Measurements from ENCODE around the gene HOXA5.

The HOXA5 gene

DNA sequence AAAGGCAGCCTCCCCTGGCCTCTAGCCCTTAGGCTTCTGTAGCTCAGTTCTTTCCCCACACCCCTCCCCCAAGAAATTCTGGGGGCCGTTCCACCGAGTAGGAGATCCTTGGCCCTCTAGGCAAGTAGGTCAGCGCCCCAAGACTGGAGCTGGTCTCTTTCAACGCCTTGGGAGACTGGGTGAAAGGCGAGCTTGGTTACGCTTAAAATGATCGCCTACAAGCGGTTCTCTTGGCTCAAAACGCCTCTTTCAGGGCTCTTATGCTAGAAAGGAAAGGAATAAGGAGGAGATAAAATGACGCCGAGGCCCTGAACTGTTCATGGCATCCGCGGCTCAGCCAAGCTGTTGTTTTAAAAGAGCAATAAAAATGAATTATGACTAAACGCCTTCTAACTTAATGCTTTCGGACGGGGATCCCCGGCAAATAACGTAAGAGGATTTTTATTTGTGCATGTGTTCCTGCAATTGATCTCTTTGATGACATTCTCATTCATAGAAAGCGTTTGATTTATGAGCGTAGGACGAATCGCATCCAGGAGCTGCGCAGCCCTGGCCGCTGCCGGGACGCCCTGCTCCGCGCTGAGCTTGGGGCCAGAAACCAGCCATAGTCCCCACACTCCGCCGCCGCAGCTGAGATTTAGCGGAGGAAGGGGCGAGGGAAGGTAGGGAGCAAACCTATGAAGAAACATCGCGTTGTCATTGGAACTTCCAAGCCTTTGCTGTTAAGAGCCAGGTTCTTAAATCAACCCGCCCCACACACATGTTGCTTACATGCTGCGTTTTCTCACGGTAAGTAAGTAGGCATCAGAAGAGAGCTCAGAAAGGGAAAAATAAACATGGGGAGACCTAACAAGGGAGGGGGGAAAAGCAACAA lies 44.7 kb downstream of the HOXA5 start (continued):
- TF ChIP-seq, protein P1, sequence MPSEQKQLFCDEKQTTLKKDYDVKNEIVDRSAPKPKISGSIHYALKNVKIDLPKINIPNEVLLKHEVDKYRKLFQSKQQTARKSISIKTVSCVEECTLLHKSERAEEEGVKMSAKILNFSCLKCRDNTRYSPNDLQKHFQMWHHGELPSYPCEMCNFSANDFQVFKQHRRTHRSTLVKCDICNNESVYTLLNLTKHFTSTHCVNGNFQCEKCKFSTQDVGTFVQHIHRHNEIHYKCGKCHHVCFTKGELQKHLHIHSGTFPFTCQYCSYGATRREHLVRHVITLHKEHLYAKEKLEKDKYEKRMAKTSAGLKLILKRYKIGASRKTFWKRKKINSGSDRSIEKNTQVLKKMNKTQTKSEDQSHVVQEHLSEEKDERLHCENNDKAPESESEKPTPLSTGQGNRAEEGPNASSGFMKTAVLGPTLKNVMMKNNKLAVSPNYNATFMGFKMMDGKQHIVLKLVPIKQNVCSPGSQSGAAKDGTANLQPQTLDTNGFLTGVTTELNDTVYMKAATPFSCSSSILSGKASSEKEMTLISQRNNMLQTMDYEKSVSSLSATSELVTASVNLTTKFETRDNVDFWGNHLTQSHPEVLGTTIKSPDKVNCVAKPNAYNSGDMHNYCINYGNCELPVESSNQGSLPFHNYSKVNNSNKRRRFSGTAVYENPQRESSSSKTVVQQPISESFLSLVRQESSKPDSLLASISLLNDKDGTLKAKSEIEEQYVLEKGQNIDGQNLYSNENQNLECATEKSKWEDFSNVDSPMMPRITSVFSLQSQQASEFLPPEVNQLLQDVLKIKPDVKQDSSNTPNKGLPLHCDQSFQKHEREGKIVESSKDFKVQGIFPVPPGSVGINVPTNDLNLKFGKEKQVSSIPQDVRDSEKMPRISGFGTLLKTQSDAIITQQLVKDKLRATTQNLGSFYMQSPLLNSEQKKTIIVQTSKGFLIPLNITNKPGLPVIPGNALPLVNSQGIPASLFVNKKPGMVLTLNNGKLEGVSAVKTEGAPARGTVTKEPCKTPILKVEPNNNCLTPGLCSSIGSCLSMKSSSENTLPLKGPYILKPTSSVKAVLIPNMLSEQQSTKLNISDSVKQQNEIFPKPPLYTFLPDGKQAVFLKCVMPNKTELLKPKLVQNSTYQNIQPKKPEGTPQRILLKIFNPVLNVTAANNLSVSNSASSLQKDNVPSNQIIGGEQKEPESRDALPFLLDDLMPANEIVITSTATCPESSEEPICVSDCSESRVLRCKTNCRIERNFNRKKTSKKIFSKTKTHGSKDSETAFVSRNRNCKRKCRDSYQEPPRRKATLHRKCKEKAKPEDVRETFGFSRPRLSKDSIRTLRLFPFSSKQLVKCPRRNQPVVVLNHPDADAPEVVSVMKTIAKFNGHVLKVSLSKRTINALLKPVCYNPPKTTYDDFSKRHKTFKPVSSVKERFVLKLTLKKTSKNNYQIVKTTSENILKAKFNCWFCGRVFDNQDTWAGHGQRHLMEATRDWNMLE (tag by site-specific recombination; conservative IDR thresholded peaks at IDR 0.05; ENCODE audit: low read depth), result 0 out of 2 replicates have a peak, but pooled peaks have one; percentile 14
- TF ChIP-seq, protein P2, sequence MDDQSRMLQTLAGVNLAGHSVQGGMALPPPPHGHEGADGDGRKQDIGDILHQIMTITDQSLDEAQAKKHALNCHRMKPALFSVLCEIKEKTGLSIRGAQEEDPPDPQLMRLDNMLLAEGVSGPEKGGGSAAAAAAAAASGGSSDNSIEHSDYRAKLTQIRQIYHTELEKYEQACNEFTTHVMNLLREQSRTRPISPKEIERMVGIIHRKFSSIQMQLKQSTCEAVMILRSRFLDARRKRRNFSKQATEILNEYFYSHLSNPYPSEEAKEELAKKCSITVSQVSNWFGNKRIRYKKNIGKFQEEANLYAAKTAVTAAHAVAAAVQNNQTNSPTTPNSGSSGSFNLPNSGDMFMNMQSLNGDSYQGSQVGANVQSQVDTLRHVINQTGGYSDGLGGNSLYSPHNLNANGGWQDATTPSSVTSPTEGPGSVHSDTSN (CRISPR knock-in tag; IDR thresholded peaks at IDR 0.05), result no peak
- TF ChIP-seq ZEB2 (tag by site-specific recombination; IDR thresholded peaks at IDR 0.05) (peak; percentile 92), ZNF830 (tag by site-specific recombination; IDR thresholded peaks at IDR 0.05; ENCODE audit: low read depth) (no peak), YY2 (tag by site-specific recombination; IDR thresholded peaks at IDR 0.05) (no peak), HOXD13 (CRISPR knock-in tag; IDR thresholded peaks at IDR 0.05; ENCODE audit: borderline replicate concordance) (no peak), ZNF19 (tag by site-specific recombination; IDR thresholded peaks at IDR 0.05; ENCODE audit: low read depth) (no peak), MZF1 (tag by site-specific recombination; IDR thresholded peaks at IDR 0.05; ENCODE audit: borderline replicate concordance) (peak; percentile 82), ZNF514 (tag by site-specific recombination; IDR thresholded peaks at IDR 0.05) (no peak), ZNF629 (tag by site-specific recombination; IDR thresholded peaks at IDR 0.05) (peak; percentile 92), ZNF335 (tag by site-specific recombination; conservative IDR thresholded peaks at IDR 0.05) (peak; percentile 89), ZNF560 (tag by site-specific recombination; IDR thresholded peaks at IDR 0.05; ENCODE audit: borderline replicate concordance) (no peak), ZNF132 (tag by site-specific recombination; IDR thresholded peaks at IDR 0.05; ENCODE audit: borderline replicate concordance) (no peak), ZNF792 (tag by site-specific recombination; IDR thresholded peaks at IDR 0.05) (no peak), ZNF426 (tag by site-specific recombination; IDR thresholded peaks at IDR 0.05) (no peak), ZBTB20 (tag by site-specific recombination; IDR thresholded peaks at IDR 0.05) (peak; percentile 70), ZNF585B (tag by site-specific recombination; IDR thresholded peaks at IDR 0.05) (no peak), ZNF510 (tag by site-specific recombination; IDR thresholded peaks at IDR 0.05; ENCODE audit: insufficient replicate concordance) (no peak), ZBTB7A (tag by site-specific recombination; IDR thresholded peaks at IDR 0.05; ENCODE audit: low read depth) (no peak), HOXC10 (CRISPR knock-in tag; IDR thresholded peaks at IDR 0.05) (no peak), ZNF121 (tag by site-specific recombination; IDR thresholded peaks at IDR 0.05) (no peak), BCL11A (tag by site-specific recombination; IDR thresholded peaks at IDR 0.05; ENCODE audit: low read depth) (peak; percentile 73; the same call in 1 of the 2 replicates), ZNF776 (tag by site-specific recombination; IDR thresholded peaks at IDR 0.05; ENCODE audit: borderline replicate concordance) (no peak), ZNF558 (tag by site-specific recombination; IDR thresholded peaks at IDR 0.05) (0 out of 2 replicates have a peak, but pooled peaks have one; percentile 29), ZNF169 (tag by site-specific recombination; IDR thresholded peaks at IDR 0.05) (no peak)
- TF ChIP-seq, protein P3, sequence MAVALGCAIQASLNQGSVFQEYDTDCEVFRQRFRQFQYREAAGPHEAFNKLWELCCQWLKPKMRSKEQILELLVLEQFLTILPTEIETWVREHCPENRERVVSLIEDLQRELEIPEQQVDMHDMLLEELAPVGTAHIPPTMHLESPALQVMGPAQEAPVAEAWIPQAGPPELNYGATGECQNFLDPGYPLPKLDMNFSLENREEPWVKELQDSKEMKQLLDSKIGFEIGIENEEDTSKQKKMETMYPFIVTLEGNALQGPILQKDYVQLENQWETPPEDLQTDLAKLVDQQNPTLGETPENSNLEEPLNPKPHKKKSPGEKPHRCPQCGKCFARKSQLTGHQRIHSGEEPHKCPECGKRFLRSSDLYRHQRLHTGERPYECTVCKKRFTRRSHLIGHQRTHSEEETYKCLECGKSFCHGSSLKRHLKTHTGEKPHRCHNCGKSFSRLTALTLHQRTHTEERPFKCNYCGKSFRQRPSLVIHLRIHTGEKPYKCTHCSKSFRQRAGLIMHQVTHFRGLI (tag by site-specific recombination; IDR thresholded peaks at IDR 0.05), result peak; percentile 28; the same call in 1 of the 2 replicates
- TF ChIP-seq, protein P4, sequence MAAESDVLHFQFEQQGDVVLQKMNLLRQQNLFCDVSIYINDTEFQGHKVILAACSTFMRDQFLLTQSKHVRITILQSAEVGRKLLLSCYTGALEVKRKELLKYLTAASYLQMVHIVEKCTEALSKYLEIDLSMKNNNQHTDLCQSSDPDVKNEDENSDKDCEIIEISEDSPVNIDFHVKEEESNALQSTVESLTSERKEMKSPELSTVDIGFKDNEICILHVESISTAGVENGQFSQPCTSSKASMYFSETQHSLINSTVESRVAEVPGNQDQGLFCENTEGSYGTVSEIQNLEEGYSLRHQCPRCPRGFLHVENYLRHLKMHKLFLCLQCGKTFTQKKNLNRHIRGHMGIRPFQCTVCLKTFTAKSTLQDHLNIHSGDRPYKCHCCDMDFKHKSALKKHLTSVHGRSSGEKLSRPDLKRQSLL (tag by site-specific recombination; IDR thresholded peaks at IDR 0.05), result no peak
- TF ChIP-seq, protein P5, sequence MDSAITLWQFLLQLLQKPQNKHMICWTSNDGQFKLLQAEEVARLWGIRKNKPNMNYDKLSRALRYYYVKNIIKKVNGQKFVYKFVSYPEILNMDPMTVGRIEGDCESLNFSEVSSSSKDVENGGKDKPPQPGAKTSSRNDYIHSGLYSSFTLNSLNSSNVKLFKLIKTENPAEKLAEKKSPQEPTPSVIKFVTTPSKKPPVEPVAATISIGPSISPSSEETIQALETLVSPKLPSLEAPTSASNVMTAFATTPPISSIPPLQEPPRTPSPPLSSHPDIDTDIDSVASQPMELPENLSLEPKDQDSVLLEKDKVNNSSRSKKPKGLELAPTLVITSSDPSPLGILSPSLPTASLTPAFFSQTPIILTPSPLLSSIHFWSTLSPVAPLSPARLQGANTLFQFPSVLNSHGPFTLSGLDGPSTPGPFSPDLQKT (IDR thresholded peaks at IDR 0.05; ENCODE audit: borderline replicate concordance, low read depth, low read length), result no peak
